ENCODE data around the gene FXYD2. TPM values are rescaled to one million over a fixed set of nuclear protein-coding genes. Genes with fewer than 3 reads are reported as not detected.
A peak's percentile ranks its signal among the peaks of the same experiment; 100 is the strongest.
"Not testable (repeated sequence)": the region's sequence is repeated elsewhere in the genome, so short reads cannot be mapped to it uniquely, and the experiment has no call there.

The FXYD2 gene
- total RNA-seq, 1 experiment from 2014 or later: 0.66 TPM

GRCh38 chr11:117814204-117814765 lies 10.3 kb downstream of the FXYD2 start:
- Histone ChIP-seq H3K4me3 (ENCODE audit: insufficient read depth, low read depth, low read length) (no peak overlapping the region), H3K27me3 (ENCODE audit: control insufficient read depth, insufficient read depth, low read length) (no peaks in the 10 kb centered on the region), H3K36me3 (replicated peaks; ENCODE audit: control insufficient read depth, insufficient read depth, low read length) (no peaks in the 10 kb centered on the region)
- no peak for DNase-seq

DNA sequence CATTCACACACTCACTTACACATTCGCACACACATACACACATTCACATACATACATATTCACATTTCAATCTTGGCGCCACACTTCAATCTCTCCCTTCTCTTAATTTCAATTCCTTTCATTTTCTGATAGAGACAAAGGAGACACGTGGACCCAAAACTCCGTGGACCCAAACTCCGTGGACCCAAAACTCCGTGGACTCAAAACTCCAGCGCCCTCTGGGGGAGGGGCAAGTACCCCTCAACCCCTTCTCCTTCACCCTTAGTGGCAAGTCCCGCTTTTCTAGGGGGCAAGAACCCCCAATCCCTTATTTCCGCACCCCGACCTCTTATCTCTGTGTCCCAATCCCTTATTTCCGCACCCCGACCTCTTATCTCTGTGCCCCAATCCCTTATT lies 14.5 kb downstream of the FXYD2 start:
- not testable (repeated sequence) for DNase-seq; H3K27me3 ChIP-seq (ENCODE audit: control insufficient read depth, insufficient read depth, low read length); H3K36me3 ChIP-seq (replicated peaks; ENCODE audit: control insufficient read depth, insufficient read depth, low read length); H3K4me3 ChIP-seq (ENCODE audit: insufficient read depth, low read depth, low read length)

GRCh38 chr11:117809236-117810055 lies 15.1 kb downstream of the FXYD2 start:
- no peaks in the 10 kb centered on the region for H3K27me3 ChIP-seq (ENCODE audit: control insufficient read depth, insufficient read depth, low read length)
- no peak overlapping the region for H3K4me3 ChIP-seq (ENCODE audit: insufficient read depth, low read depth, low read length)
- peak; percentile 88 for DNase-seq
- H3K36me3 ChIP-seq (replicated peaks; ENCODE audit: control insufficient read depth, insufficient read depth, low read length): no peaks in the 10 kb centered on the region

GRCh38 chr11:117808784-117809183 lies 15.8 kb downstream of the FXYD2 start:
- no peaks in the 10 kb centered on the region for H3K36me3 ChIP-seq (replicated peaks; ENCODE audit: control insufficient read depth, insufficient read depth, low read length)
- no peaks in the 10 kb centered on the region for H3K27me3 ChIP-seq (ENCODE audit: control insufficient read depth, insufficient read depth, low read length)
- DNase-seq: no peak
- no peak overlapping the region for H3K4me3 ChIP-seq (ENCODE audit: insufficient read depth, low read depth, low read length)

DNA sequence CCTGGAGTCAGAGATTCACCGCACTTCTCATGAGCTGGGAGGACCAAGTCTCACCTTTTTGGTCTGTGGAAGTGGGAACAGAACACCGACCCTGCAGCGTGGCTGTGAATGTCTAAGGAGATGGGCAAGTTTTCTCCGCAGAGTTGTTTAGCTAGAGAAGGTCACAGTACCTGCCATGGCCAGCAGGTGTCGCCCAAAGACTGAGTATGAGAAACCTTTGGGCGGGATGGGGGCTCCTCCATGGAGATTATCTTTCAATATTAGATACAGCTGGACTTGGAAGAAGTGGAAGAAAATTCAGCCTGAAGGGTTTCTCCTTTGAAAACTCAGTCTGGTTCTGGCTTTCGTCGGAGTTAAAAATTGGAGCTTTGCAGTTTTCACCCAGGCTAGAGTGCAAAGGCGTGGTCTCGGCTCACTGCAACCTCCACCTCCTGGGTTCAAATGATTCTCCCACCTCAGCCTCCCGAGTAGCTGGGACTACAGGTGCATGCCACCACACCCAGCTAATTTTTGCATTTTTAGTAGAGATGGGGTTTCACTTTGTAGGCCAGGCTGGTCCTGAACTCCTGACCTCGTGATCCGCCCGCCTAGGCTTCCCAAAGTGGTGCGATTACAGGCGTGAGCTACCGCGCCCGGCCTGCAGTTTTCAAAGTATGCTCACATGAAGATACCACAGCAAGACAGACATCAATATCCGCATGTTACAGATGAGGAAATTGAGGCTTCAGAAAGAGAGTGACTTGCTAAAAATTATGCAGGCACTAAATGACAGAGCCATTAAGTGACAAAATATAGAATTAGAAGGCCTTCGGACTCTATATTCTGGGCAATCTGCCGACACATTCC lies 16.8 kb downstream of the FXYD2 start:
- DNase-seq: peak; percentile 88

GRCh38 chr11:117806846-117807245 lies 17.7 kb downstream of the FXYD2 start:
- no peak for DNase-seq
- no peaks in the 10 kb centered on the region for H3K36me3 ChIP-seq (replicated peaks; ENCODE audit: control insufficient read depth, insufficient read depth, low read length)
- H3K4me3 ChIP-seq (ENCODE audit: insufficient read depth, low read depth, low read length): no peak overlapping the region
- H3K27me3 ChIP-seq (ENCODE audit: control insufficient read depth, insufficient read depth, low read length): no peaks in the 10 kb centered on the region

More for the DNA sequence above, 16.8 kb downstream of the FXYD2 start:
- no peaks in the 10 kb centered on the region for H3K27me3 ChIP-seq (ENCODE audit: control insufficient read depth, insufficient read depth, low read length)
- no peaks in the 10 kb centered on the region for H3K36me3 ChIP-seq (replicated peaks; ENCODE audit: control insufficient read depth, insufficient read depth, low read length)
- H3K4me3 ChIP-seq (ENCODE audit: insufficient read depth, low read depth, low read length): no peak overlapping the region

GRCh38 chr11:117805045-117805444 lies 19.5 kb downstream of the FXYD2 start:
- no peak for DNase-seq
- no peak overlapping the region for H3K4me3 ChIP-seq (ENCODE audit: insufficient read depth, low read depth, low read length)
- no peaks in the 10 kb centered on the region for H3K27me3 ChIP-seq (ENCODE audit: control insufficient read depth, insufficient read depth, low read length)
- no peaks in the 10 kb centered on the region for H3K36me3 ChIP-seq (replicated peaks; ENCODE audit: control insufficient read depth, insufficient read depth, low read length)

GRCh38 chr11:117803896-117804295 lies 20.6 kb downstream of the FXYD2 start:
- peaks cover 7% of the 10 kb centered on the region for H3K27me3 ChIP-seq (ENCODE audit: control insufficient read depth, insufficient read depth, low read length)
- H3K36me3 ChIP-seq (replicated peaks; ENCODE audit: control insufficient read depth, insufficient read depth, low read length): no peaks in the 10 kb centered on the region
- no peak for DNase-seq
- H3K4me3 ChIP-seq (ENCODE audit: insufficient read depth, low read depth, low read length): no peak overlapping the region

DNA sequence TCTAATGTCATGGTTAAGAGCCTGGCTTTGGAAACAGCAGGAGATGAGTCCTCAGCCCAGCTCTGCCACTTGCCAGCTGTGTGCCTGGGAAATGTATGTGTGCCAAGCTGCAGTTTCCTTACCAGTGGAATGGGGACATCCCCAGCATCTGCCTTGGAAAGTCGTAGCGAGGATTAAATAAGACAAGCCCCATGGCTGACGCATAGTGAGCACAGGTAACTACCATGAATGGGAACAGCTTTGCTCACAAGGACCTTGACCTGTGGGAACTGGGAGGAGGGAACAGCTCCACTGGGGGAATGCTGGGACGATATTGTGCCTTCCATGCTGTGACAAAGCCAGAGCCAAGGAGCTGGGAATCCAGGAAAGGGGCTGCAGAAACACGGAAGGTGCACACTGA lies 24.9 kb downstream of the FXYD2 start:
- Histone ChIP-seq H3K4me3 (ENCODE audit: insufficient read depth, low read depth, low read length) (no peak overlapping the region), H3K27me3 (ENCODE audit: control insufficient read depth, insufficient read depth, low read length) (peaks cover 49% of the 10 kb centered on the region), H3K36me3 (replicated peaks; ENCODE audit: control insufficient read depth, insufficient read depth, low read length) (no peaks in the 10 kb centered on the region)
- no peak for DNase-seq

DNA sequence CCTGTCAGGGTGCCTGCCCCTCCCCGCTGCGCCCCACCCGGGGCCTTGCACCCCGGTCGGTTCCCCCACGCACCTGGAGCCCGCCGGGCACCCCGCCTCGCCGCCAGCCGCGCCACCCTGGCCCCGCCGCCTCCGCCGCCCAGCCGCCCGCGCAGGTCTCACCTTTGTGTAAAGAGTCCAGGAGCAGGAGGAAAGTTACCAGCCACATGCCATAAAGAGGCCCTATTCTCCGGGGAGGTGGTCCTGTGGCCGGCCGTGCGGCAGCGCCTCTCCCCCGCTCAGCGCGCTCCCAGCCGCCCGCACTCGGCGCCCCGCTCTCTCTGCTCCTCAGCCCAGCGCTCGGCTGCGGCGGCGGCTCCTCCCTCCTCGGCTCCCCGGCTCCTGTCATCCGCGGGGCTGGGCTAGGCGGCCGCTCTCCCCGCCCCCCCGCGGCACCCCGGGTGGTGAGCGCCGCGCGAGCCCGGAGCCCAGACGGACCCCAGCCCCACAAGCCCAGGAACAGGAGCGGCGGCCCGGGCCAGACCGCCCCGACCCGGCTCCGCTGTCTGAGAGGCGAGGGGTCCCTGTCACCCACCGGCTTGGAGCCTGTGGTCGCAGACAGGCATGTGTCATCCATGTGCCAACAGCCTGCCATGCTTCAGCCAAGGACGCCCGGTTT lies 27.5 kb downstream of the FXYD2 start, which contains the start of gene DSCAML1:
Gene DSCAML1, minus strand, starts transcription at position 345 of the 658 bp plus-strand sequence. Its CDS starts 137 bp downstream, at position 208.
- Histone ChIP-seq H3K27me3 (ENCODE audit: control insufficient read depth, insufficient read depth, low read length) (peaks cover 60% of the 10 kb centered on the region), H3K4me3 (ENCODE audit: insufficient read depth, low read depth, low read length) (peak within 1 kb of the TSS; percentile 37), H3K36me3 (replicated peaks; ENCODE audit: control insufficient read depth, insufficient read depth, low read length) (no peaks in the 10 kb centered on the region)
- peak; percentile 93 for DNase-seq

- no peak for DNase-seq
- Histone ChIP-seq H3K4me3 (ENCODE audit: insufficient read depth, low read depth, low read length) (peak overlapping the region; percentile 37), H3K27me3 (ENCODE audit: control insufficient read depth, insufficient read depth, low read length) (peaks cover 60% of the 10 kb centered on the region), H3K36me3 (replicated peaks; ENCODE audit: control insufficient read depth, insufficient read depth, low read length) (no peaks in the 10 kb centered on the region)
These were observed 28.1 kb downstream of the FXYD2 start for GRCh38 chr11:117796456-117796871.

DNA sequence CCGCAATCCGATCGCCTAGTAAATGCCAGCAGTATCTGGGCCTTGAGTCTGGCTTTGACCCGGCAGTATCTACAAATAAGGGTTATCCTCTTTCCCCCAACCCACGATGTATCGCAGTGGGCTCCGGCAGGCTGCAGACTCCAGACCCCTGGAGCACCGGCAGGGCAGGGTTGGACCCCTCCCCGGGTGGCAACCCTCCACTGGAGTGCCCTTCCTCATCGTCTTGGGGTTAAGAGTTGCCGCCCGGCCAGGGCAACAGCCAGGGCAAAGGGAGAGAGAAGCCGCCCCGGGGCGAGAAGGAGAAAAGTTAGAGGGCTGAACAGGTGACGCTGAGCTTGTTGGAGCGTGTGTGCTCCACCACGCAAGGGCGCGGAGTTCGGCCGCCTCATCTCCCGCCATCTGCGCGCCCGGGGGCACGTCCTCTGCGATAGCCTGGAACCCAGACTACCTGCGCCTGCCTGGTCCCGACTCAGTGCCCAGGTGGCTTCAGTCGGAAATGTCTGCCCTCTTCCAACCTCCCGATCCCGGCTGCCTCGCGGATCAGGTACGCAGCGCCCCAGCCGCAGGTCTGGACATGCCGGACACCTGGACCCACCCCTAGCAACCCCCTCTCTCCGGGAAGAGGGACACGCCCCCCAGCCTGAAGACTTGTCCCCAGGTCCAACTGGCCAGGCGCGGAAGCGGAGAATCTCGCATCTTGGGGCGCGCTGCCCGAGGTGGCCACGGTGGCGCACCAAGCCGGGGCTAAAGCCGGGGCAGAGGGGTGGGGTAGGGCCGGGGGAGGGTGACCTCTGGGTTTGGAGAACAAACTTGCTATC lies 28.7 kb downstream of the FXYD2 start:
- Histone ChIP-seq H3K27me3 (ENCODE audit: control insufficient read depth, insufficient read depth, low read length) (peaks cover 60% of the 10 kb centered on the region), H3K36me3 (replicated peaks; ENCODE audit: control insufficient read depth, insufficient read depth, low read length) (no peaks in the 10 kb centered on the region), H3K4me3 (ENCODE audit: insufficient read depth, low read depth, low read length) (peak overlapping the region; percentile 37)
- DNase-seq: peak; percentile 83

GRCh38 chr11:117794772-117795629 lies 29.5 kb downstream of the FXYD2 start:
- Histone ChIP-seq H3K36me3 (replicated peaks; ENCODE audit: control insufficient read depth, insufficient read depth, low read length) (no peaks in the 10 kb centered on the region), H3K27me3 (ENCODE audit: control insufficient read depth, insufficient read depth, low read length) (peaks cover 60% of the 10 kb centered on the region), H3K4me3 (ENCODE audit: insufficient read depth, low read depth, low read length) (peak overlapping the region; percentile 37; the same call in 1 of the 2 replicates)
- peak; percentile 74 for DNase-seq

Measured in H7 (cell line).